ENCODE data around the gene PLEKHB1.

- no peak for TF ChIP-seq SUZ12 (IDR thresholded peaks at IDR 0.05; ENCODE audit: unreplicated experiment)
- no peak for TF ChIP-seq ESRRA (IDR thresholded peaks at IDR 0.05; ENCODE audit: low read length)
- TF ChIP-seq CHD2 (IDR thresholded peaks at IDR 0.05; ENCODE audit: borderline replicate concordance, low read depth, low read length): no peak
- TF ChIP-seq CTCF (IDR thresholded peaks at IDR 0.05 in 2 of 3, conservative IDR thresholded peaks at IDR 0.05 in 1 of 3; ENCODE audit: control insufficient read depth in 2 of 3, extremely low read depth in 1 of 3, insufficient read depth in 1 of 3, low read depth in 3 of 3, low read length in 3 of 3): no peak
- no peak for TF ChIP-seq USF2 (IDR thresholded peaks at IDR 0.05; ENCODE audit: borderline replicate concordance, low read depth, low read length)
- TF ChIP-seq E2F4 (IDR thresholded peaks at IDR 0.05; ENCODE audit: low read depth, low read length): no peak
Observed at GRCh38 chr11:73633999-73634398, 12.4 kb upstream of the PLEKHB1 start.
